ENCODE measurements around the gene DXO.
"Not testable (repeated sequence)": the region's sequence is repeated elsewhere in the genome, so short reads cannot be mapped to it uniquely, and the experiment has no call there.

Gene DXO

GRCh38 chr6:31996385-31996784, 24.4 kb upstream of the DXO start:
- H3K36me3 ChIP-seq (ENCODE audit: insufficient read depth, low read length); H3K79me2 ChIP-seq (ENCODE audit: insufficient read depth, low read length); H3K4me2 ChIP-seq (ENCODE audit: insufficient read depth, low read length); H3K9me3 ChIP-seq (ENCODE audit: insufficient read depth, low read length, severe bottlenecking); H2AFZ ChIP-seq (ENCODE audit: low read depth, low read length); ATAC-seq (ENCODE audit: insufficient read depth, low read depth); H3K27me3 ChIP-seq (ENCODE audit: insufficient read depth, low read length, poor library complexity); H3K4me1 ChIP-seq (ENCODE audit: insufficient read depth, low read length); H3K4me3 ChIP-seq (ENCODE audit: low read depth in 1 of 2, low read length in 2 of 2); H4K20me1 ChIP-seq (ENCODE audit: insufficient read depth, low read length); H3K27ac ChIP-seq (ENCODE audit: low read length); DNase-seq; H3K9ac ChIP-seq (ENCODE audit: low read depth, low read length): not testable (repeated sequence)

GRCh38 chr6:31994421-31994820, 22.5 kb upstream of the DXO start:
- H3K27me3 ChIP-seq (ENCODE audit: insufficient read depth, low read length, poor library complexity); H3K9me3 ChIP-seq (ENCODE audit: insufficient read depth, low read length, severe bottlenecking); H3K27ac ChIP-seq (ENCODE audit: low read length); ATAC-seq (ENCODE audit: insufficient read depth, low read depth); H2AFZ ChIP-seq (ENCODE audit: low read depth, low read length); H3K36me3 ChIP-seq (ENCODE audit: insufficient read depth, low read length); H3K9ac ChIP-seq (ENCODE audit: low read depth, low read length); DNase-seq; H3K4me3 ChIP-seq (ENCODE audit: low read depth in 1 of 2, low read length in 2 of 2); H4K20me1 ChIP-seq (ENCODE audit: insufficient read depth, low read length); H3K4me1 ChIP-seq (ENCODE audit: insufficient read depth, low read length); H3K79me2 ChIP-seq (ENCODE audit: insufficient read depth, low read length); H3K4me2 ChIP-seq (ENCODE audit: insufficient read depth, low read length): not testable (repeated sequence)

- ATAC-seq (ENCODE audit: insufficient read depth, low read depth); H3K36me3 ChIP-seq (ENCODE audit: insufficient read depth, low read length); H3K9me3 ChIP-seq (ENCODE audit: insufficient read depth, low read length, severe bottlenecking); H3K4me2 ChIP-seq (ENCODE audit: insufficient read depth, low read length); H3K27me3 ChIP-seq (ENCODE audit: insufficient read depth, low read length, poor library complexity); H3K4me3 ChIP-seq (ENCODE audit: low read depth in 1 of 2, low read length in 2 of 2); H2AFZ ChIP-seq (ENCODE audit: low read depth, low read length); H3K27ac ChIP-seq (ENCODE audit: low read length); H3K4me1 ChIP-seq (ENCODE audit: insufficient read depth, low read length); DNase-seq; H3K79me2 ChIP-seq (ENCODE audit: insufficient read depth, low read length); H3K9ac ChIP-seq (ENCODE audit: low read depth, low read length); H4K20me1 ChIP-seq (ENCODE audit: insufficient read depth, low read length): not testable (repeated sequence)
Observed at GRCh38 chr6:31989363-31989762, 17.4 kb upstream of the DXO start.

GRCh38 chr6:31981744-31982143, 9.8 kb upstream of the DXO start, which contains the start of gene C4A:
TSS of gene C4A (plus strand) at chr6:31982057. CDS start at chr6:31982108, 51 bp downstream.
- H3K27ac ChIP-seq (ENCODE audit: low read length); H2AFZ ChIP-seq (ENCODE audit: low read depth, low read length); H3K27me3 ChIP-seq (ENCODE audit: insufficient read depth, low read length, poor library complexity); H3K9ac ChIP-seq (ENCODE audit: low read depth, low read length); H3K79me2 ChIP-seq (ENCODE audit: insufficient read depth, low read length); ATAC-seq (ENCODE audit: insufficient read depth, low read depth); H3K4me3 ChIP-seq (ENCODE audit: low read depth in 1 of 2, low read length in 2 of 2); H3K36me3 ChIP-seq (ENCODE audit: insufficient read depth, low read length); H3K4me2 ChIP-seq (ENCODE audit: insufficient read depth, low read length); H3K4me1 ChIP-seq (ENCODE audit: insufficient read depth, low read length); DNase-seq; H4K20me1 ChIP-seq (ENCODE audit: insufficient read depth, low read length); H3K9me3 ChIP-seq (ENCODE audit: insufficient read depth, low read length, severe bottlenecking): not testable (repeated sequence)

GRCh38 chr6:31980998-31981397, 9.1 kb upstream of the DXO start:
- DNase-seq; H3K27me3 ChIP-seq (ENCODE audit: insufficient read depth, low read length, poor library complexity); H3K9me3 ChIP-seq (ENCODE audit: insufficient read depth, low read length, severe bottlenecking); H3K27ac ChIP-seq (ENCODE audit: low read length); H3K4me1 ChIP-seq (ENCODE audit: insufficient read depth, low read length); H3K36me3 ChIP-seq (ENCODE audit: insufficient read depth, low read length); H3K4me2 ChIP-seq (ENCODE audit: insufficient read depth, low read length); ATAC-seq (ENCODE audit: insufficient read depth, low read depth); H4K20me1 ChIP-seq (ENCODE audit: insufficient read depth, low read length); H2AFZ ChIP-seq (ENCODE audit: low read depth, low read length); H3K4me3 ChIP-seq (ENCODE audit: low read depth in 1 of 2, low read length in 2 of 2); H3K79me2 ChIP-seq (ENCODE audit: insufficient read depth, low read length); H3K9ac ChIP-seq (ENCODE audit: low read depth, low read length): not testable (repeated sequence)

- H3K27me3 ChIP-seq (ENCODE audit: insufficient read depth, low read length, poor library complexity); H4K20me1 ChIP-seq (ENCODE audit: insufficient read depth, low read length); H3K79me2 ChIP-seq (ENCODE audit: insufficient read depth, low read length); DNase-seq; H2AFZ ChIP-seq (ENCODE audit: low read depth, low read length); ATAC-seq (ENCODE audit: insufficient read depth, low read depth); H3K4me1 ChIP-seq (ENCODE audit: insufficient read depth, low read length); H3K9me3 ChIP-seq (ENCODE audit: insufficient read depth, low read length, severe bottlenecking); H3K4me2 ChIP-seq (ENCODE audit: insufficient read depth, low read length); H3K9ac ChIP-seq (ENCODE audit: low read depth, low read length); H3K27ac ChIP-seq (ENCODE audit: low read length); H3K36me3 ChIP-seq (ENCODE audit: insufficient read depth, low read length); H3K4me3 ChIP-seq (ENCODE audit: low read depth in 1 of 2, low read length in 2 of 2): not testable (repeated sequence)
Observed at GRCh38 chr6:31980195-31980876, 8.4 kb upstream of the DXO start.
